ENCODE results near the gene SLC26A6.

SLC26A6 gene

DNA sequence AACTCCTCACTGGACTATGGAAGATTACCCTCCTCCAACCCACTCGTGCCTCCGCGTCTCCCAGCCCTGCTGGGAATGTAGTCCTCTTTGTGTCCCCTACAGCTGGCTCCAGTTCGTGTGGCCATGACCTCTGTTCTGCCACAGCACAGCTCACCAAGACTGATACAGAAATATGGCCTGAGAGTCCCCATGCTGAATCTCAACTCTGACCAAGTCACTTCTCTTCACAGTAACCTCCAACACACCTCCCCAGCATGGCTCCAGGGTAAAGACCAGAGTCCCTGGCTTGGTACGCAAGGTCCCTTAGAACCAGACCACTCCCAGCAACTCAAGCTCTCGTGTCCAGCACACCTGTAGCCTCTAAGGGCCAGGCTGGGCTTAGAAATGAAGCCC lies 37.9 kb downstream of the SLC26A6 start:
- peaks cover 53% of the 10 kb centered on the region for H3K36me3 ChIP-seq (ENCODE audit: control insufficient read depth, insufficient read depth, low read length)

DNA sequence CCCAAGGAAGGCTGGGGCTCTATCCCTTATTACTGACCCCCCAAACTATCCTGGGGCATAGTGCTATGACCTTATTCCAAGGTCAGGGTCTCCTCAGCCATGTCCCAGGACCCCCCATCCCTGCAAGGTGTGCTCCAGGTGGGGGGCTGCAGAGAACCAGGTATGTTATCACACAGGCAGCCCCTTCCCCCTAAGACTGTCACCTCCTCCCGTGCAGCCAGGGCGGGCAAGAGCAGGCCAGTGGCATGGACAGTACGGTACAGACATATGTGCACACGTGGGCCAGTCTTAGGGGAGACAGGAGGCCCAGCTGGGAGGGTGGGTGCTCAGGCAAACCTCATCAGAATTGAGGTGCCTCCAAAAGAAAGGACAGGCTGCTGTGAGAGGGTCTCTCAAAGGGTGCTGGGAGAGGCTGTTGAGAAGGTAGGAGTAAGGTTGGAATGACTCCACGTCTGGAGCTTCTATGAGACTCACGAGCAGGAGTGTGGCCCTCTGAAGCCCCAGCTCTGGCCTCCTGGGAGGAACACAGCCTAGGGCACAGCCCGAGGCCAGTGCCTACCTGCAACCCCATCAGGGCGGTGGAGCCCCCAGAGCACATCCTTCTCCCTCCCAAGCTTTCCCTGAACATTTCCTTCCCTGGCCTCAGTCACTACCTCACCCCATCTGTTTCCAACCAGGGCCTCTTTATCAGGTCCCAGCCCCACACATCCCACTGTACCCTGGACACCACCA lies 38.4 kb downstream of the SLC26A6 start:
- Histone ChIP-seq H3K36me3 (ENCODE audit: control insufficient read depth, insufficient read depth, low read length) (peaks cover 51% of the 10 kb centered on the region), H3K9me3 (ENCODE audit: control insufficient read depth, low read length) (no peaks in the 10 kb centered on the region), H3K4me1 (ENCODE audit: control insufficient read depth, insufficient read depth, low read length, poor library complexity, severe bottlenecking) (peaks cover 55% of the 10 kb centered on the region), H3K4me3 (ENCODE audit: extremely low read depth, insufficient read depth, low read length, poor library complexity, severe bottlenecking) (no peak overlapping the region), H3K27ac (ENCODE audit: low read depth, low read length, severe bottlenecking) (peak overlapping the region; percentile 98)
- 91 to 92% methylated on average over 3 to 4 of the region's 8 CpGs for WGBS, 2 experiments (ENCODE audit: insufficient coverage in 2 of 2)

More for the DNA sequence above, 37.9 kb downstream of the SLC26A6 start:
- Histone ChIP-seq H3K4me1 (ENCODE audit: control insufficient read depth, insufficient read depth, low read length, poor library complexity, severe bottlenecking) (peaks cover 55% of the 10 kb centered on the region), H3K4me3 (ENCODE audit: extremely low read depth, insufficient read depth, low read length, poor library complexity, severe bottlenecking) (no peak overlapping the region), H3K9me3 (ENCODE audit: control insufficient read depth, low read length) (no peaks in the 10 kb centered on the region), H3K27ac (ENCODE audit: low read depth, low read length, severe bottlenecking) (peak overlapping the region; percentile 98)
- WGBS, 2 experiments (ENCODE audit: insufficient coverage in 2 of 2) = 95 to 98% methylated on average over 6 of the region's 6 CpGs

DNA sequence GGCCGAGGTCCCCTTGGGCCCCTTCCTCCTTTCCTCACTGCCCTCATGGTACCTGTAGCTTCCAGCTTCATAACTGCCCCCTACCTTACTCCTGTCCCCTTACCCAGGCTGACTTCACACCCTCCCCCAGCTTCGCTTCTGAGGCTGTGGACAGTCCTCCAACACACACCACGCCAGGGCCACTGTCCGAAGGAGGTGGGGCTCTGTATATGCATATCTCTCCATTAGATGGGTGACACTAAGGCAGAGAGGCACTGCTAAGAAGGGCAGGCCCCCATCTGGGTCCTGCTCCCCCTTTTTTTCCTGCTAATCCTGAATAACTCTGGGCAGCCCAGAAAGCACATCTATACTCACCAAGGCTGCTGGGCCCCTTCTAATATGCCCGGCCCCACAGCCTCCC lies 39.1 kb downstream of the SLC26A6 start:
- Histone ChIP-seq H3K36me3 (ENCODE audit: control insufficient read depth, insufficient read depth, low read length) (peaks cover 47% of the 10 kb centered on the region), H3K4me3 (ENCODE audit: extremely low read depth, insufficient read depth, low read length, poor library complexity, severe bottlenecking) (no peak overlapping the region), H3K27ac (ENCODE audit: low read depth, low read length, severe bottlenecking) (peak overlapping the region; percentile 84), H3K4me1 (ENCODE audit: control insufficient read depth, insufficient read depth, low read length, poor library complexity, severe bottlenecking) (peaks cover 55% of the 10 kb centered on the region), H3K9me3 (ENCODE audit: control insufficient read depth, low read length) (no peaks in the 10 kb centered on the region)
- 74 to 87% methylated on average over 3 of the region's 5 CpGs for WGBS, 2 experiments (ENCODE audit: insufficient coverage in 2 of 2)

DNA sequence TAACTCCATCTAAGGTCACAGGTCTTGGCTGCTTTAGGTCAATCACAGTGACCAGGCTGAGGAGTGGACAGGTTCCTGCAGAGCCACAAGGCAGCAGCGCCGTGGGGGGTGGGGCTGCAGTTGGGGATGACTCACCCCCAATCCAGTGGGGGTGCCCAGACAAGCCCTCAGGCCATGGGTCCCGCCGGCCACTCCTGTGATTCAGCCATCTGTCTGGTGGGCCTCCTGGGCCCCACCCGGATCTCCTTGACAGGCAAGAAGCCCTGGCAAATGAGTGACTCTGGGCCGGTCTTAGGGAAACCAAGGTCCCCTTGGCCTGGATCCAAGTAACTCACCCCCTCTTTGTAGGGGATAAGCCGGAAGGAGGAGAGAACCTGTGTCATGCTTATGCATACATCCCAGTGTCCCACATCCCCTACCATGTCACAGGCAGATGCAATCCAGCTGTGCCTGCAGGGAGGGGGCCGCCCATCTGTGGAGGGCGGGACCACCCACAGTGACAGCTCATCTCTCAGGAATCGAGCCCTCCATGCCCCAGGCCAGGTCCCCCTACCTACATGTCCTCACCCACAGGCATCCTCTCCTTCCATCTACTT lies 39.6 kb downstream of the SLC26A6 start:
- WGBS, 2 experiments (ENCODE audit: insufficient coverage in 2 of 2) = 15 to 26% methylated on average over 5 to 7 of the region's 10 CpGs
- H3K4me3 ChIP-seq (ENCODE audit: extremely low read depth, insufficient read depth, low read length, poor library complexity, severe bottlenecking) = no peak overlapping the region
- H3K27ac ChIP-seq (ENCODE audit: low read depth, low read length, severe bottlenecking) = peak overlapping the region; percentile 84
- H3K9me3 ChIP-seq (ENCODE audit: control insufficient read depth, low read length) = no peaks in the 10 kb centered on the region
- peaks cover 42% of the 10 kb centered on the region for H3K36me3 ChIP-seq (ENCODE audit: control insufficient read depth, insufficient read depth, low read length)
- peaks cover 55% of the 10 kb centered on the region for H3K4me1 ChIP-seq (ENCODE audit: control insufficient read depth, insufficient read depth, low read length, poor library complexity, severe bottlenecking)

DNA sequence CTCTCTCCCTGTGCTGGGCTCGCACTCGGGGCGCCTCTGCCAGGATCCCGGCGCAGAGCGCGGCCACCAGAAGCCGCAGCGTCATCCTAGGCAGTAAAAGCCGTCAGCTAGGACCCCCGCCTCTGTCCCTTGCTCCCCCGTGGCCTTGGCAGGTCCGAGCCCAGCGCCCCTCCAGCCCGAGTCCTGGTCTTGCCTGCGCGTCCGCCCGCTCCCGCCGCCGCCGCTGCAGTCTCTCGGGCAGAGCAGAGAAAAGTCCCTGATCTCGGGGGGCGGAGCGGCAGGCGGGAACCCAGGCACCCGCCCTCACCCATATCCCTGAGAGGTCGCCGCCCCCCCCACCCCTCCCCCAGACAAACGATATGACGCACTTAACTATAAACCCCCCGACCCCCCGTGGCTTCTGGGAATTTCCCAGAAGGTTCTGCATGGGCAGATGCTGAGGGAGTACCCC lies 40.2 kb downstream of the SLC26A6 start, which contains the start of gene COL7A1:
TSS of gene COL7A1 (minus strand) at position 255 of the 451 bp plus-strand sequence. CDS start at position 85, 170 bp downstream.
- H3K4me1 ChIP-seq (ENCODE audit: control insufficient read depth, insufficient read depth, low read length, poor library complexity, severe bottlenecking) = peaks cover 55% of the 10 kb centered on the region
- no peaks in the 10 kb centered on the region for H3K9me3 ChIP-seq (ENCODE audit: control insufficient read depth, low read length)
- peak within 1 kb of the TSS; percentile 32 for H3K4me3 ChIP-seq (ENCODE audit: extremely low read depth, insufficient read depth, low read length, poor library complexity, severe bottlenecking)
- 11 to 13% methylated on average over 17 to 27 of the region's 35 CpGs for WGBS, 2 experiments (ENCODE audit: insufficient coverage in 2 of 2)
- peak within 1 kb of the TSS; percentile 84 for H3K27ac ChIP-seq (ENCODE audit: low read depth, low read length, severe bottlenecking)
- H3K36me3 ChIP-seq (ENCODE audit: control insufficient read depth, insufficient read depth, low read length) = peaks cover 42% of the 10 kb centered on the region

DNA sequence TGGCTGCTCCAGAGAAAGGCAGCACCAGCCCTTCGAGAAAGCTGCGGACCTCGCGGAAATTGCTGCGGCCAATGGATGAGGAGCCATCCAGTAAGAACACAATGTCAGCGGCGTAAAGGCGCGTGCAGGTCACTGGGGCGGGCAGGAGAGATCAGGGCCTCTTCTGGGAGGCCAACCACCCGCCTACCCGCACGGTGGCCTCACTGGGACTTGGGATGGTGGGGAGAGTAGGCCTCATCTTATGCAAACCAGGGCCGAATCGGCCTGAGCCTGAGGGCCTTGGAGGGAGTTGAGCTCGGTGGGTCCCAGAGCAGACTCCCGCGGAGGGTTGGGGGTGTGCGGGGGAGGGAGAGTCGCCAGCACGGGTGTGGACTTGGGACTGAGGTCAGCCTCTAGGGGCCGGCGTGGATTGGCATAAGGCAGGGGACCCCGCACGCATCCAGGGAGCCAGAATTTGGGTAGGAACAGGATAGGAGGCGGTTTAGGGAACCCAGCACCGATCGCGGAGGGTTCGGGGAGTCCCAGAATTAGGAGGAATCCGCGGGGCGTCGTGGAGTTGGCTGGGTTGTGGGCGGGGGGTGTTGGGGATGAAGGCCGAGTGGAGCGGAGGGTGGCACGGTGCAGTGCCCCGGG lies 40.7 kb downstream of the SLC26A6 start:
- Histone ChIP-seq H3K9me3 (ENCODE audit: control insufficient read depth, low read length) (no peaks in the 10 kb centered on the region), H3K4me1 (ENCODE audit: control insufficient read depth, insufficient read depth, low read length, poor library complexity, severe bottlenecking) (peaks cover 49% of the 10 kb centered on the region), H3K4me3 (ENCODE audit: extremely low read depth, insufficient read depth, low read length, poor library complexity, severe bottlenecking) (peak overlapping the region; percentile 32), H3K27ac (ENCODE audit: low read depth, low read length, severe bottlenecking) (peak overlapping the region; percentile 84), H3K36me3 (ENCODE audit: control insufficient read depth, insufficient read depth, low read length) (peaks cover 39% of the 10 kb centered on the region)
- WGBS, 2 experiments (ENCODE audit: insufficient coverage in 2 of 2) = 32 to 36% methylated on average over 30 to 38 of the region's 39 CpGs

DNA sequence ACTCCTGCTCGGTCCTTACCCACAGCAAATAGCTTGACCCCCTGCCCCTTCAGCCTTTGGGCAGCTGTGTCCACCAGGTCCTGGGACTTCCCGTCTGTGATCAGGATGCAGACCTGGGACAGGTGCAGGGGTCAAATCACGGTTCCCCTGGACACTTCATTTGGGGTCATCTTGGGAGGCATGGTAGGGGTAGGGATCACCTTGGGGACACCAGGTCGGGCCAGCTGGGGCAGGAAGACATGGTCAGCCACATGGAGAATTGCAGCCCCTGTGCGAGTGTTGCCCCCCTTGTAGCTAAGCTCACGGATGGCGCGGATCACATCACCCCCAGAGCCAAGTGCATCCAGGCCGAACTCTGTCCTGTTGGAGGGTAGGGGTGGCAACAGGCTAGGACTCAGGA lies 41.9 kb downstream of the SLC26A6 start:
- no peaks in the 10 kb centered on the region for H3K9me3 ChIP-seq (ENCODE audit: control insufficient read depth, low read length)
- peaks cover 33% of the 10 kb centered on the region for H3K36me3 ChIP-seq (ENCODE audit: control insufficient read depth, insufficient read depth, low read length)
- WGBS, 2 experiments (ENCODE audit: insufficient coverage in 2 of 2) = 92 to 95% methylated on average over 8 of the region's 9 CpGs
- no peak overlapping the region for H3K4me3 ChIP-seq (ENCODE audit: extremely low read depth, insufficient read depth, low read length, poor library complexity, severe bottlenecking)
- H3K27ac ChIP-seq (ENCODE audit: low read depth, low read length, severe bottlenecking) = no peak overlapping the region
- H3K4me1 ChIP-seq (ENCODE audit: control insufficient read depth, insufficient read depth, low read length, poor library complexity, severe bottlenecking) = peaks cover 39% of the 10 kb centered on the region

DNA sequence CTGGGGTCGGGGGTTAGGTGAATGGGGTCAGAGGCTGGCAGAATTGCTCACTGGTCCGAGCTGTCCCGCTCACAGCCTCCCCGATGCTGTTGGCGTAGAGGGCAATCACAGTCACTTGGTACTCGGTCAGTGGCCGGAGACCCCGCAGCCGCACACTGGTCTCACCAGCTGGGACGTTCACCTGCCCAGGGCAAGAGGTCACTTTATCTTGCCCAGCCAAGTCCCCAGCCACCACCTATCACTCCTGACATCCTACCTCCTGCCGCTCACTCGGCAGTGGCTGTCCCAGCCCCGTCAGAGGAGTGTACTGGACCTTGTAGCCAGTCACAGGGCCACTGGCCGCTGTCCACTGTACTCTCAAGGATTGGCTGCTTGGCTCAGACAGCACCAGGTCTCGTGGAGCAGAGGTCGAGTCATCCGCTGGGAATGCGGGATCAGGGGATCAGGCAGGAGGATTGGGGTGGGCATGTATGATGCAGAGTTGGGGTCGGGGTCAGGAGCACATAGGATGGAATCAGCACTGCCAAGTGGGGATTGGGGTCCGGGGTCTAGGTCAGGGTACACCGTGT lies 42.7 kb downstream of the SLC26A6 start:
- H3K4me3 ChIP-seq (ENCODE audit: extremely low read depth, insufficient read depth, low read length, poor library complexity, severe bottlenecking) = no peak overlapping the region
- H3K27ac ChIP-seq (ENCODE audit: low read depth, low read length, severe bottlenecking) = no peak overlapping the region
- H3K36me3 ChIP-seq (ENCODE audit: control insufficient read depth, insufficient read depth, low read length) = peaks cover 32% of the 10 kb centered on the region
- no peaks in the 10 kb centered on the region for H3K9me3 ChIP-seq (ENCODE audit: control insufficient read depth, low read length)
- WGBS, 2 experiments (ENCODE audit: insufficient coverage in 2 of 2) = 90 to 94% methylated on average over 20 to 21 of the region's 21 CpGs
- H3K4me1 ChIP-seq (ENCODE audit: control insufficient read depth, insufficient read depth, low read length, poor library complexity, severe bottlenecking) = peaks cover 32% of the 10 kb centered on the region

DNA sequence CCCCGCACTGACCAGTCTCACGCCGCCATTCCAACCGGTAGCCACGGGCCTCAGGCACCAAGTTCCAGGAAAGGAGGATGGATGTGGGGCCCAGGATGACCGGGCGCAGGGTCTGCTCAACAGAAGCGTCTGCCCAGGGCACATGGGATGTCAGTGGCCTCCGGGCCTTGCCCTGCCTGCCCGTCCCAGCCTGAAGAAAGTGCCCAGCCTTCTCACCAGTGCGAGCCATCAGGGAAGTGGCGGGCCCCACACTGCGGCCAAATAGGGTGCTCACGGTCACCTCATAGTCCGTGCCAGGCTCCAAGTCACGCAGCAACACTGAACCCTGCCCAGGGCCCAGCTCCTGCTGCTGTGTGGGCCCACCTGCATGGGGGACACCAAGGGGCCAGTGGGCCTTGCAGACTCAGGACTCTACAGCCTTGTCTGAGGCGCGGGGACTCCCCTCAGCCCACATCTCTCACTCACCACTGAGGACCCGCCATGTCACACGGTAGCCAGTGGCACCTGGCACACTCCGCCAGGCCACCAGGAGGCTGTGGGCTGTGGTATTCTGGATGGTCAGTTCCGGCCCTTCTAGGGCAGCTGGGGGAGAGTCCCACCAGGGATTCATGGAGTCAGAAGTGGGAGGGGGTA lies 43.3 kb downstream of the SLC26A6 start:
- WGBS, 2 experiments (ENCODE audit: insufficient coverage in 2 of 2) = 91 to 92% methylated on average over 16 to 19 of the region's 22 CpGs

DNA sequence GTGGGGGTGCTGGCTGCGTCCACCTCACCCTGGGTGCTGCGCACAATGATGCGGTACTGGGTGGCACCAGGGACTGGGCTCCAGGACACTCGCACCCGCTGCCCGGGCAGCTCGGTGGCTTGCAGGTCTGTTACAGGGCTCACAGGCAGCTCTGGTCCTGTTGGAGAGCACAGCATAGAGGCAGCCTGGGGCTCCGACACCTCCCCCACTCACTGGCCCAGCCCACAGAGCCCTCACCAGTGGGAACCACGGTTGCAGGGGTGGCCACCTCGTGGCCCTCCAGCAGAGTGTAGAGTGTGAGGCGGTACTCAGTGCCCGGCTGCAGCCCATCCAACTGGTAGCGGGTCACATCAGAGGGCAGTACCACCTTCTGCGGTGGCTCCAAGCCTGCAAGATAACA lies 43.8 kb downstream of the SLC26A6 start:
- Histone ChIP-seq H3K9me3 (ENCODE audit: control insufficient read depth, low read length) (no peaks in the 10 kb centered on the region), H3K4me3 (ENCODE audit: extremely low read depth, insufficient read depth, low read length, poor library complexity, severe bottlenecking) (no peak overlapping the region), H3K4me1 (ENCODE audit: control insufficient read depth, insufficient read depth, low read length, poor library complexity, severe bottlenecking) (peaks cover 20% of the 10 kb centered on the region), H3K36me3 (ENCODE audit: control insufficient read depth, insufficient read depth, low read length) (peaks cover 26% of the 10 kb centered on the region), H3K27ac (ENCODE audit: low read depth, low read length, severe bottlenecking) (no peak overlapping the region)
- WGBS, 2 experiments (ENCODE audit: insufficient coverage in 2 of 2) = 93 to 97% methylated on average over 6 to 13 of the region's 14 CpGs

More for the DNA sequence above, 43.3 kb downstream of the SLC26A6 start:
- peaks cover 26% of the 10 kb centered on the region for H3K4me1 ChIP-seq (ENCODE audit: control insufficient read depth, insufficient read depth, low read length, poor library complexity, severe bottlenecking)
- no peak overlapping the region for H3K27ac ChIP-seq (ENCODE audit: low read depth, low read length, severe bottlenecking)
- no peak overlapping the region for H3K4me3 ChIP-seq (ENCODE audit: extremely low read depth, insufficient read depth, low read length, poor library complexity, severe bottlenecking)
- peaks cover 31% of the 10 kb centered on the region for H3K36me3 ChIP-seq (ENCODE audit: control insufficient read depth, insufficient read depth, low read length)
- no peaks in the 10 kb centered on the region for H3K9me3 ChIP-seq (ENCODE audit: control insufficient read depth, low read length)
